ENCODE measurements around the gene C9orf57. TPM values are rescaled to one million over a fixed set of nuclear protein-coding genes. Genes with fewer than 3 reads are reported as not detected.

Gene C9orf57
- not detected for total RNA-seq

GRCh38 chr9:72060513-72060912 lies at the start of gene C9orf57:
Gene C9orf57 (minus strand): TSS chr9:72060613. CDS start chr9:72059331, 1,282 bp downstream.

Small RNA genes lying within 50 kb of the gene (small RNA-seq; reads per million reads assigned to genes)
- gene HSPB1P1 (ENCODE audit: low replicate concordance) = not detected

Other genes starting within 250 kb of the C9orf57 start
- gene ABHD17B, start 149.4 kb downstream of the C9orf57 start, total RNA-seq = 71.7 TPM
- gene C9orf85, start 149.0 kb downstream of the C9orf57 start, total RNA-seq = 20.3 TPM
- 36.0 TPM for gene GDA, start 88.8 kb upstream of the C9orf57 start, total RNA-seq